Glutamatergic neuron (in vitro differentiated cells): ENCODE results near the gene RNF8. TPM values are rescaled to one million over a fixed set of nuclear protein-coding genes. Genes with fewer than 3 reads are reported as not detected.

Source experiments
- DNase-seq: peaks from one replicate; pipeline ENCODE4 v3.0.0; 2022
- H3K27ac Mint-ChIP-seq: one replicate; pipeline ENCODE4 v1.8.0; 2020; ENCODE audit warnings: mild to moderate bottlenecking, mixed read lengths, inconsistent platforms; ENCODE audit not compliant: unreplicated experiment
- H3K27me3 Mint-ChIP-seq: one replicate; pipeline ENCODE4 v1.8.0; 2020; ENCODE audit warnings: mild to moderate bottlenecking, moderate library complexity, mixed read lengths, inconsistent platforms; ENCODE audit not compliant: unreplicated experiment
- H3K36me3 Mint-ChIP-seq: one replicate; pipeline ENCODE4 v1.8.0; 2020; ENCODE audit warnings: mild to moderate bottlenecking, mixed read lengths, inconsistent platforms; ENCODE audit not compliant: unreplicated experiment
- H3K4me1 Mint-ChIP-seq: one replicate; pipeline ENCODE4 v1.8.0; 2020; ENCODE audit warnings: mild to moderate bottlenecking, low read depth, mixed read lengths, inconsistent platforms; ENCODE audit not compliant: unreplicated experiment
- H3K4me3 Mint-ChIP-seq: one replicate; pipeline ENCODE4 v1.8.0; 2020; ENCODE audit warnings: mild to moderate bottlenecking, mixed read lengths, inconsistent platforms; ENCODE audit not compliant: unreplicated experiment
- H3K9me3 Mint-ChIP-seq: one replicate; pipeline ENCODE4 v1.8.0; 2020; ENCODE audit warnings: mild to moderate bottlenecking, moderate library complexity, mixed read lengths, inconsistent platforms; ENCODE audit not compliant: unreplicated experiment
- CTCF ChIP-seq: fragments of 200-600 bp; sonication (generic); IDR thresholded peaks from one replicate; pipeline ENCODE4 v1.5.0; 2021; ENCODE audit not compliant: partially characterized antibody, unreplicated experiment
- total RNA-seq: library from RNA; stranded (reverse); fragmentation: NEBNext Ultra II Directional; extraction: Animal tissue kit (Norgen Biotek cat#: 25700); gene quantifications from one replicate; pipeline ENCODE4 v1.2.1, GENCODE V29; 2021; ENCODE audit not compliant: unreplicated experiment

Gene RNF8
- total RNA-seq, 1 donor from 2014 or later, result 21.0 TPM

GRCh38 chr6:37308069-37308815, 45.5 kb upstream of the RNF8 start:
- H3K27me3 Mint-ChIP-seq, result no peaks in the 10 kb centered on the region
- H3K27ac Mint-ChIP-seq, result peak overlapping the region; percentile 76

DNA sequence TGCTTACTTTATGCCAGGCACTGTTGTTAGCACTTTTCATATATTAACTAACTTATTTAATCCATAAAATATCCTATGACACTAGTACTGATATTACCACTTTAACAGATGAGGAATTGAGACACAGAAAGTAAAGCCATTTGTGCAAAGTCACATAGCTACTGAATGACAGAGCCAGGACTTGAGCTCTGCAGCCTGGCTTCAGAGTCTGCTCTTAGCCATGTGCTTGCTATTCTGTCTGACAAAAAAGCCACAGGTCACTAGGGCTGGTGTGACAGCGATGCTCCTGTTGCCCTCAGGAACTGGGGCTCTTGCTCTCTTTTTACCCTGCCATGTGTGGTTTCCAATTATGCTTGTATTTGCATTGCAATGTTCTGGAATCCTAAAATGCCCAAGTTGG, 44.7 kb upstream of the RNF8 start:
- H3K27ac Mint-ChIP-seq, result no peak overlapping the region
- H3K27me3 Mint-ChIP-seq, result no peaks in the 10 kb centered on the region
- H3K9me3 Mint-ChIP-seq, result no peaks in the 10 kb centered on the region
- peaks cover 12% of the 10 kb centered on the region for H3K4me1 Mint-ChIP-seq
- no peak overlapping the region for H3K4me3 Mint-ChIP-seq
- no peak for TF ChIP-seq CTCF
- no peaks in the 10 kb centered on the region for H3K36me3 Mint-ChIP-seq
- DNase-seq, result no peak

More at GRCh38 chr6:37308069-37308815, 45.5 kb upstream of the RNF8 start:
- TF ChIP-seq CTCF, result no peak
- DNase-seq, result no peak
- no peak overlapping the region for H3K4me3 Mint-ChIP-seq
- H3K36me3 Mint-ChIP-seq, result no peaks in the 10 kb centered on the region
- no peaks in the 10 kb centered on the region for H3K9me3 Mint-ChIP-seq
- H3K4me1 Mint-ChIP-seq, result peaks cover 12% of the 10 kb centered on the region

- Mint-ChIP-seq H3K4me1 (peaks cover 12% of the 10 kb centered on the region), H3K27ac (no peak overlapping the region), H3K27me3 (no peaks in the 10 kb centered on the region), H3K36me3 (no peaks in the 10 kb centered on the region), H3K4me3 (no peak overlapping the region), H3K9me3 (no peaks in the 10 kb centered on the region)
- no peak for TF ChIP-seq CTCF
- no peak for DNase-seq
Observed at GRCh38 chr6:37309692-37310091, 44.1 kb upstream of the RNF8 start.

- no peaks in the 10 kb centered on the region for H3K27me3 Mint-ChIP-seq
- no peaks in the 10 kb centered on the region for H3K36me3 Mint-ChIP-seq
- peaks cover 12% of the 10 kb centered on the region for H3K4me1 Mint-ChIP-seq
- no peaks in the 10 kb centered on the region for H3K9me3 Mint-ChIP-seq
- H3K27ac Mint-ChIP-seq, result no peak overlapping the region
- no peak for TF ChIP-seq CTCF
- no peak for DNase-seq
- H3K4me3 Mint-ChIP-seq, result no peak overlapping the region
Observed at GRCh38 chr6:37310966-37311365, 42.8 kb upstream of the RNF8 start.

GRCh38 chr6:37311741-37312473, 41.9 kb upstream of the RNF8 start:
- Mint-ChIP-seq H3K36me3 (no peaks in the 10 kb centered on the region), H3K4me3 (no peak overlapping the region), H3K4me1 (peaks cover 12% of the 10 kb centered on the region)

More at GRCh38 chr6:37311741-37312473, 41.9 kb upstream of the RNF8 start:
- DNase-seq, result no peak
- Mint-ChIP-seq H3K27ac (no peak overlapping the region), H3K27me3 (no peaks in the 10 kb centered on the region), H3K9me3 (no peaks in the 10 kb centered on the region)
- TF ChIP-seq CTCF, result no peak
